H1 (cell line): ENCODE measurements around the gene PCNX3. TPM values are rescaled to one million over a fixed set of nuclear protein-coding genes. Genes with fewer than 3 reads are reported as not detected.

ENCODE experiments used
- KDM1A ChIP-seq: fragments of 200-600, 300-600 bp; sonication (generic); IDR thresholded peaks from 2 replicates; pipeline ENCODE4 v1.7.1; 2016; ENCODE audit warnings: mild to moderate bottlenecking, low read length, borderline replicate concordance
- POU5F1 ChIP-seq: IDR thresholded peaks from 2 replicates; pipeline ENCODE4 v1.6.1; 2011; ENCODE audit warnings: low read depth, mild to moderate bottlenecking, low read length, moderate library complexity
- polyA plus RNA-seq, 7 experiments: library from polyadenylated mRNA; depleted of rRNA in 3 of 7; stranded (reverse) in 5 of 7; unstranded in 2 of 7; fragments of >200 nt in 5 of 7; fragments of 200-250 nt in 2 of 7; gene quantifications; 1 replicate in 5 of 7; 2 replicates in 1 of 7; 4 replicates in 1 of 7; pipeline versions ENCODE4 v1.2.1 to v1.2.3, GENCODE V29; 2011 to 2013; ENCODE audit warnings: missing spikeins in 2 of 7, mixed read lengths in 2 of 7
- total RNA-seq: library from RNA; stranded (reverse); fragmentation: NEBNext Ultra II Directional; extraction: Animal tissue kit (Norgen Biotek cat#: 25700); gene quantifications from 2 replicates; pipeline ENCODE4 v1.2.1, GENCODE V29; 2021

The PCNX3 gene
- total and polyA plus RNA-seq, 2 of the 8 experiments (the other 6 are each of a cell fraction or from before 2014, with no cell fraction given), result 27.2 to 38.8 TPM

GRCh38 chr11:65573391-65574079 is 42.0 kb upstream of the PCNX3 start (continued):
- TF ChIP-seq POU5F1 (no peak), KDM1A (no peak)
